Activated T-helper 1 cell treated with Interleukin-2 at 50 U/mL for 16 hours (primary cell): ENCODE measurements around the gene KCNQ2.

Experiments
- DNase-seq: peaks from one replicate; pipeline ENCODE4 v3.0.0-alpha.2; 2020; ENCODE audit warnings: low read depth

KCNQ2 gene

DNA sequence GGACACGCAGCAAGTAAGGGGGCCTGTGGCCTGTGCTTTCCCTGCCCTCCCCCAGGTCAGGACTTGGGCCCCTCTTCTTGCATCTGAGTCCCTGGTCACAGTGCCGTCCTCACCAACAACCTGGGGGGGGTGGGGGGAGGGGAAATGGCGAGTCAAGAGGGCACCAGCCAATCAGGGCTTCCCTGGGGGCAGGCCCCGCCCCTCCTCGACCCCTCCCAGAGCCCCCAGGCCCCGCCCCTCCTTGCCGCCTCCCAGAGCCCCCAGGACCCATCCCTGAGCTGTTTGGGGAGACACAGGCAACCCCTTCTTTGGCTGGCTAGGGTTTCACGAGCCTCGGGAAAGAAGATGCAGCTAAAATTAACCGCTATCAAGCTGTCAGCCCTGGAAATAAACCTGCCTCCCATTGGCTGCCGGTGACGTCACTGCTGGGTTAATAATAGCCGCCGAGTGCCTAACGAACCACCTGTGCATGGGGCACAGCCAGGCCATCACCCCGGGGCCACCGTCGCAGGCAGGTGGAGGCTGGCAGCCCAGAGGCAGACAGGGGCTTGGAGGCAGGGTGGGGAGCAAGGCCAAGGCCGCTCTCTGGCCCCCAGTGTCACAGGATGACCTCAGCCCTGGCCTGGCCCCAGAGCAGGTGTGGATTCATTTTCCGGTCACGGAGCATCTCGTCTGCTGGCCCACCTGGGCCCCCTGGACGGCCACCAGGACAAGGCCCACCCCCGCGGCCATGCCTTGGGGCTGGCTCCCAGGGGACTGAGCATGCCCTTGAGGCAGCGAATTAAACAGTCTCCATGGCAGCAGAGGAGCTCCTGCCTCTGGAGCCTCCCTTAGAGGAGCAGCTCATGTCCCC is 29.6 kb upstream of the KCNQ2 start:
- no peak for DNase-seq

DNA sequence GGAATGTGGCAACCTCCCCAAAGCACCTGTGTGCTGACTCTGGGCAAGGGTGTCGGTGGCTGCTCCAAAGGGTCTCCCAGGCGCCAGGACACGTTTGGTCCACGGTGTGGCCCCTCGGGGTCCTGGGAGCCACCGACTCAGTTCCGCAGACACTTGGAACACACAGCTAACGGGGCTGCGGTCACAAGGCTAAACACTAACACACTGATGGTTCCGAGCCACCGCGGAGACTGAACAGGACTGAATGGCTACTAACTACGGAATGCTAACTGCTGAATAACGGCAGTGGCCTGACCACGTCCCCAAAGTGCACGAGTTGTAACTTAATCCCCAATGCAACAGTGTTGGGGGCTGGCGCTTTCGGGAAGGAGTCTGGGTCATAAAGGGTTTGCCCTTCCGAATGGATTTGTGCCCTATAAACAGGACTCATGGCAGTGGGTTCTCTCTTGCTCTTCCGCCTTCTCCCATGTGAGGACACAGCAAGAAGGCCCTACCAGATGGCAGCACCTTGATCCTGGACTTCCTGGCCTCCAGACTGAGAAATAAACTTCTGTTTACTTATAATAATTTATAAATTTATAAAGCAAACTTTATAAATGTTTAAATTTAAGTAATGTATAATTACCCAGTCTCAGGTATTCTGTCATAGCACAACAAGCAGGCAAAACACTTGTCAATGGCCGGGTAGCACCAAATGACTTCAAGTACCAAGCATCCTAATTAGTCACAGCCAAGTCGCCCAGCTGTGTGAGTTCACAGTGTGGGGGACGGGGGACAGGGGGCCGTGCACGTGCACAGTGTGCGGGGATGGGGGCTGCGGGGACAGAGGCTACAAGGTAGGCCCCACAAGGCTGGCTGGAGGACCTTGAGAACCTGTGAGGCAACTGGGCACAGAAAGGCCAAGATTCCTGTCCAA is 28.7 kb upstream of the KCNQ2 start:
- DNase-seq = no peak

DNA sequence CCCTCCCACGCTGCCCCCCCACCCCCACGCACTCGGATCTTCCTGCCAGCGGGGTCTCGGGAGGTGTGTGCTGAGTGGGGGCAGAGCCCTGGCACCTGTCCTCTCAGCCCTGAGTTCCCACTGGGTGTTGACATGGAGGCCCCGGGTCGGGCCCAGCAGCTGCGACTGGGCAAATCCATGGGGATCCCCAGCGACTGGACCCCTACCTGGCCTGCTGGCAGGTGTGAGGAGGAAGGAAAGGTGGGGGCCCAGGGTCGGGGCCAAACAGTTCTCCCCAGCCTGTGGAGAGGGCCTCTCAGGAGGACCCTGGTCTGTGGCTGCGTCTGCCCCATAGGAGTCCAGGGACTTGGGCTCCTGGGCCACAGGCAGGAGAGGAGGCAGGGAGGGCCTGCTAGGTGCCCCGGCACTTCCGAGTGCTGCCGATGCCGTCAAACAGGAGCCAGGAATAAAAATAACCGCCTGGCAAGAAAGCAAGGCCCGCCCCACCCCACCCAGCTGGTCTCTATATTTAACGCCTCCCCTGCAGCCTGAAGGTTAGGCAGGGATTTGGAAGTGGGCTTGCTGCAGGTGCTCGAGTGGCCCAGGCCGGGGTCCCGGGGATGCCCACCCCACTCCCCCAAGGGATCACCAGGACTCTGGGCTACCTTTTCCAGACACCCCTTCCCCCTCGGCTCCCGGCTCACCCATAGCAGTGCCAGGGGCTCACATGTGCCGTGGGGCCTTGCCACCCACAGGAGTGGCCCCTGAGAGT is 27.9 kb upstream of the KCNQ2 start:
- no peak for DNase-seq

DNA sequence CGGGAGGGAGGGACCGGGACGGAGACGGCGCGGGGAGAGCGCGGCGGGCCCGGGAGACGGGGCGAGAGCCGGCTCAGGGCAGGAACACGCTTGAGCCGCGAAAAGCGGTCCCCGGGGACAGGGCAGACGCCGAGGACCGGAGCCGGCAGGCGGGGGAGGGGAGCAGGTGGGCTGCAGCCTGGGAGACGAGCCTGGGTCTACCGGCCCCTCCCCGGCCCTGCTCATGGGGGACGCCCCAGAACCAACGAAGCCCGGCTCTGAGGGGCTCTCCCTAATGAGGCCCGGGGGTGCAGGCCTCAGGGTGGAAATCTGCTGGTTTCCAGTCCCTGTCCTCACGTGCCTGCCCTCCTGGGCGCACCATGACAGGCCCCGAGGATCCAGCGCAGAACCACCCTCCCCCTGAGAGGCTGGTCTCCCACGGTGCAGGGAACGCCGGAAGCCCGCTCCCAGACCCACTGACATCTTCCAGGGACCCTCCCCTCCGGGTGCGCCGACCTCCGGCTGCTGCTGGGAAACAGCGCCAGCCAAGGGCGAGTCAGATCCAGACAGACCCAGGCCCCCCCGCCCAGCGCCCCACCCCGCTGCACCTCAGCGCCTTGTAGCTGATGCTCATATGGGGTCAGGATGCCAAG is 27.0 kb upstream of the KCNQ2 start:
- no peak for DNase-seq

DNA sequence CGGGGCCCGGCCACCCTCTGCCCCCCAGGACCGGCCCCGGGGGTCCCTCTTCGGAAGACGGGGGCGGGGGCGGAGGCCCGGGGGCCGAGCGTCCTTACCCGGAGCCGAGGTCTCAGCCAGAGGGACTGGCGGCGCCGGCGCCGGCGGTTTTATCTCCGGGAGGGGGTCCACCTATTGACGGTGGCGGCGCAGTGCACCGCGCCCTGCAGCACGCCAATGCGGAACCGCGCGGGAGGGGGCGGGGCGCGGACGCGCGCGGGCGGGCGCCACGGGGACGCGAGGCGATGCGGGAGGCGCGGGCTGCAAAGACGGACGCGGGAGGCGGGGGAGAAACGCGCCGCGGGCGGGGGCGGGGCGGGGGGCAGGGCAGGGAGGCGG is 26.5 kb upstream of the KCNQ2 start, which contains the start of gene EEF1A2:
TSS of gene EEF1A2 (minus strand) at position 124 of the 378 bp plus-strand sequence. CDS start 1,320 bp downstream, outside the sequence.
- DNase-seq = peak; percentile 45

DNA sequence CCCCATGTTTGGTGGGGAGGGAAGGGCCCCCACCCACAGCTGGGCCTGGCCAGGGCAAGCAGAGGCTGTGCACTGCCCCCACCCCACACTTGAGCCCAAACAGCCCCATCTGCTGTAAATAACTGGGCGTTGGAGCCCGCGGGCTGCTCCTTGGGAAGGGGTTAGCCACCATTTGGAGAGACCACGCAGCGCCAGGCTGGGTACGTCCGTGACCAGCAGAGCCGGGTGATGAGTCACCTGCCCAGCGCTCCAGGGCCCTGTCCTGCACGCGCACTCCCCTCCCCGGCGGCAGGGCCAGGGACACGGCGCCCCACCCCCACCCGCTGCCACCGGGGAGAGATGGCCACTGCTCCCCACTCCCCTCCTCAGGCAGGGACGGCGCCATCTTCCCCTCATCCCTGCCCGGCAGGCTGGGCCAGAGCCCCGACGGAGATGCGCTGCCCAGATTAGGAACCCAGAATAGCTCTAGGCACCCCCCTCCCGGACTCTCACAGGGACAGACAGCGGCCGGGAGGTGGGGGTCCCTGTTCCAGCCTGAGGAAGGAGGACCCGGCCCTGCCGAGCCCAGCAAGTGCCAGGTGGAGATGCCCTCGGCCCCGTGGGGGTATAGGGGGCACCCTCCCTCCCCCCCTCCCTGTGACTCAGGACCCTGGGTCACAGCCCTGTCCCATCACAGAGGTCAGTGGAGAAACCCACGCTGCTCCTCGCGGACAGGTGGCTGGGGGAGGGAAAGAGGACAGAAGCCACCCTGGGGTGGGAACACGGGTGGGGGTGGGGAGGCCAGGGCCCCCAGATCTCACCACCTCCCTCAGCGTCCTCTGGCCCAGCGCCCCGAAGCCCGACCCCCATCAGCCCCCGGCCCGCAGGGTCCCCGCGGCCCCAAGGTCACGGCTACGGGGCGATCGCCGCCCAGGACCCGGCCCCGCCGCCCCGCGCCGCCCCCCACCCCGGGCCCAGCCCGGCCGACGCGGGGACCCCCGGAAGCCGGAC is 25.8 kb upstream of the KCNQ2 start:
- no peak for DNase-seq

DNA sequence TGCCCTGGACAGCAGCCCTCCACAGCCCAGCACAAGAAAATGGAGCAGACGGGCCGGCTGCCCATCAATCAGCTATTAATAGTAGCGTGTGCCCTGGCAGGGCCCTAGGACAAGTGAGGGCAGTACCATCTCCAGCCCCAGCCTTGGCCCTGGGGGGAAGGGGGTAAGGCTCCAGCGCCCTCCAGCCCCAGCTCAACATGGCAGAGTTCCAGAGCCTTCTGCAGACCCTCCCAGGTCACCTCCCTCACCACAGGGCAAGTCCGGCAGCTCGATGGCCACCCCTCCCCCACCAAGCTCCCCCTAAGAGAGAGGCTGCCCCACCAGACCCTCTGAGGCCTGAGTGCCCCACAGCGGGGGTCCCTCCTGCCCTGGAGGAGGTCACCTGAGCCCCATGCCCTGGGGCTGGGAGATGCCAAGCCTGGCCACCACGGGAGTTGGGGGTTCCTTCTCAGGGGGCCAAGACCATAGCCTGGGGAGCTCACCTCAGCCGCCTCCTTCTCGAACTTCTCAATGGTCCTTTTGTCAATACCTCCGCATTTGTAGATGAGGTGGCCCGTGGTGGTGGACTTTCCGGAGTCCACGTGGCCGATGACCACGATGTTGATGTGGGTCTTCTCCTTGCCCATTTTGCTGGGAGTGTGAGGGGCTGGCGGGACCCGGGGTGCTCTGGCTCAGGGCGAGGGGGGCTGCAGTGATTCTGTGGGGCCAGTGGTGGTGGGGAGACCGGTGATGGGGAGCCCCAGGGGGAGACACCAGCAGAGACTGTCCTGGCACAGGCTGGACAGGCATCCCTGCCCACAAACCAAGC is 24.9 kb upstream of the KCNQ2 start:
- no peak for DNase-seq

DNA sequence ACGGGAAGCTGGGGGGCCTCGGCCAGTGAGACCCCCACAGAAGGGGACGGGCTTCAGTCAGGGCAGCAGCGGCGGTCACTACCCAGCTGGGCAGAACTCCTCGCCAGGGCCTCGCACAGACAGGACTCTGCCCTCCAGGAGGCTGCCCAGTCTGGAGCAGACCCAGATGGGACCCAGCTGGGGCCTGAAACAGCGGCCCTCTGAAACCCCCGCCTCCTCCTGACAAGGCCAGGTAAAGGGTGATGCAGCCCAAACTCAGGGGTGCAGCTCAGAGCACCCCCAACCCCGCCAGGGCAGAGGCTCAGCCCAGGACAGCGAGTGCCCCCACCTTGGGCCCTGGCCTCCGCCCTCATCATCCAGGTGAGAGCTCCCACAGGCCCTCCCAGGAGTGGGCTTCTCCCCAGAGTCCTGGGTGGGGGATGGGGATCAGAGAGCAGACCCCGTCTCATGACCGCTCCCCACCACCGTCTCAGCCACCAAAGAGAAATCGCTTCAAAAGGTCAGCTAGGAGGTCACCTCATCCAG is 24.2 kb upstream of the KCNQ2 start:
- DNase-seq = no peak

DNA sequence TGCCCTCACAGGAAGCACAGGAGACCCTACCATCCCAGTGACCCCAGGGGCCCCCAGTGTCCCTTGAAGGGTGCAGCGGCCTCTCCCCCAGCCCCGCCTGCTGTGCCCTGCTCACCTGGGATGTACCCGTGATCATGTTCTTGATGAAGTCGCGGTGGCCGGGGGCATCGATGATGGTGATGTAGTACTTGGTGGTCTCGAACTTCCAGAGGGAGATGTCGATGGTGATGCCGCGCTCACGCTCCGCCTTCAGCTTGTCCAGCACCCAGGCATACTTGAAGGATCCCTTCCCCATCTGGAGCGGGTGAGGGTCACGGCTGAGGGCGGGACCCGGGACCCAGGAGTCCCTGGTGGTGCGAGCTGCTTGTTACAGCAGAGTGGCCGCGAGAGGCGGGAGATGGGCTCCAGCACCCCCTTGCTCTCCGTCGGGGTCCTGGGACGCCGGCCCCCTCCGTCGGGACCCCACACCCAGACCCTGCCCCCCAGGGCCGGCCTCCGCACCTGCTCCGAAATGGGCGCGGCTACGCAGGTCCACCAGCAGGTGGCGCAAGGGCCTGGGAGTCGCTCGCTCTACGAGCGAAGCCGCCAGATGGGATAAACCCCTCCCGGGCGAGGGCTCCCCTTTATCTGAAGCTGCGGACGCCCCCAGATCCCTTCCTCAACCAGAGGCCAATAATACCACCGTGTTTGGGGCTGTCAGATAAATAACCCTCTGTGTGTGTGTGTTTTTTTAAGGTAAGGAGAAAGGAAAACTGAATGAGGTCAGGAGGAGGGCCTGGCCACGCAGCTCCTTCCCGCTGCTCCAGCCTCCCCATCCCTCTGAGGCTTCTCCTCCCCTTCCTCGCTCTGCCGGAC is 23.5 kb upstream of the KCNQ2 start:
- DNase-seq = peak; percentile 66

DNA sequence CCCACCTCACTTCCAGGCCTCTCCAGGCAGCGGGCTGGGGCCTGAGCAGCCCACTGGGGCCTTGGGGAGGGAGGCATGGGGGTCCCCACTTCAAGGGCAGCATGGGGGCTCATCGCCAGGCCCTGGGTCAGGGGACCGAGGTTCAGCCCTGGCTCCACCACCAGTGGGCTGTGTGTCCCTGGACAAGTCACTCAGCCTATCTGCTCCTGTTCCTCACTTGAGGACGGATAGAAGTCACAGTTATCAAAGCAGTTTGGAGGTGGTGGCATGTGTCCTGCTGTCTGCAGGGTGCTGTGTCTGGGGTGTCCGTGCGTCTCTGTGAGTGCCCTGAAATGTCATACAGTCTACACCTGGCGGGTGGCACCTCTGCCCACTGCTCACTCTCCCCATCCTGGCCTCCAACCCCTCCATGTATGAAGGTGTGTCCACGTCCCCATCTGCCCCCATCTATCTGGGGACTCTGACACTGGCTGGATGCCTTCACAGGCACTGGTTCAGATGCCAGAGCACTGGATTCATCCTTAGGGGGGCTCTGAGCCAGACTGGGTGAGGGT is 22.8 kb upstream of the KCNQ2 start:
- no peak for DNase-seq

DNA sequence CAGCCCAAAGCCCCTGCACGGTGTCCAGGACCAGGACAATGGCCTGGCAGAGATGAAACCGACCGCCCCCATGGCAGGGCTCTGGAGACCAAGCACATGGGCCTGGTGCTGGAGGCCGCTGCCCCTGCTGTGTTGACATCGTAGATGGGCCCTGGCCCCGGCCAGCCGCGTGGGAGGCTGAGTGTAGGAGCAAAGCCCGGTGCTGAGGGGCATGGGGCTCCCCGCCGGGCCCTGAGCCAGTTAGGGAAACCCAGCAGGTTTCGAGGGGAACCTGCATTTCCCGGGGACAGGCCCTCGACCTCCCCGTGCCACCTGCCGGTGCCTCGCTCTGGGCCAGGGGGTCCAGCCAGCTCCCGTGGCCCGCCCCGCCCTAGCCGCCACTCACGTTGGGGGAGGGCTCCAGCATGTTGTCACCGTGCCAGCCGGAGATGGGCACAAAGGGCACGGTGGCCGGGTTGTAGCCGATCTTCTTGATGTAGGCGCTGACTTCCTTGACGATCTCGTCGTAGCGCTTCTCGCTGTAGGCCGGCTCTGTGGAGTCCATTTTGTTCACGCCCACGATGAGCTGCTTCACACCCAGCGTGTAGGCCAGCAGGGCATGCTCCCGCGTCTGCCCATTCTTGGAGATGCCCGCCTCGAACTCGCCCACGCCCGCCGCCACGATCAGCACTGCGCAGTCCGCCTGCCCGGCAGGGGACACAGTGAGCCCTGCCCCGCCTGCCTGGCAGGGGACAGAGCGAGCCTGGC is 22.1 kb upstream of the KCNQ2 start:
- DNase-seq = no peak

DNA sequence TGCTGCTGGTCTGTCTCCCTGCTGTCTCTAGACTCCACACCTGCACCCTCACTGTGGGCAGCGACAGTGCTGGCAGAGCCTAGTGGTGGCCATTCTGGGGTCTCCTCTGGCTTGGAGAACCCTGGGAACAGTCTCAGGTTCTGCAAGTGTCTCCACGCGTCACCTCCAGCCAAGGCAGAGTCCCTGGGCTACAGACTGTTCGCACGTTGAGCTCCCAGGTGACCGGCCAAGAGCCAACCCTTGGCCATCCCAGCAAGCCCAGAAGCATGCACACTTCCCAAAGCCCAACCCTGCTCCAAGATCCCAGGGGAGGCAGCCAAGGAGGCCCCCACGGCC is 21.6 kb upstream of the KCNQ2 start:
- DNase-seq = no peak

DNA sequence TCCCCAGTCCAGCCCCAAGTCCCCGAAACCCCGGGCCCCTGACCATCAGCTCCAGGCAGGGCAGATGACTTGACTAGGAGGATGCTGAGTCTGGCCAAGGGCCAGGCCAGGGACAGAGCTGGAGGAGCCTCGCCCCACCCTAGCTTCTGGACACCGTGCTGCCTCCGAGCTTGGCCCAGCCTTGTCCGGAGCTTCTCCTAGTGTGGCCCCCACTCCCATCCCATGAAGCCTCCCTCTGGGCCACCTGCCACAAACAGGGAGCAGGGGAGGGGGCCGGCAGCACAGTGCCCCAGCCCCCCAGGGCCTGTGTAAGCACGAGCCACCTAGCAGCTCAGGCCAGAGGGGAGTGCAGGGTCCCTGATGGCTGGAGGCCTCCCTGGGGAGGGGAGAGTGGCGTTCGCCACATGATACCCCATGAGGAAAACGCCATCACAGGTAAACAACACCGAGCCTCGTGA is 21.1 kb upstream of the KCNQ2 start:
- DNase-seq = no peak

DNA sequence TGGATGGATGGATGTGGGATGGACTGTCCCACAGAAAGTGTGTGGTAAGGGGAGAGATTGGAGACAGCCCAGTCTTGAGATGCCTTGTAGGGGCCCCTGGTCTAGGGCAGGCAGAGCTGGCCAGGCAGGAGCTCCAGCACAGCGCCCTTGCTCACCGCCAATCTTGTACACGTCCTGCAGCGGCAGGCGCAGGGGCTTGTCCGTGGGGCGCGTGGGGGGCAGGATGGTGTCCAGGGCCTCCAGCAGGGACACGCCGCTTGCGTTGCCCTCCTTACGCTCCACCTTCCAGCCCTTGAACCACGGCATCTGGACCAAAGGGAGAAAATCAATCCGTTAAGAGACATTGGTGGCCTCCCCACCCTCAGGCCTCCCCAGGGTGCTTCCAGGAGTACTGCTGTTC is 20.5 kb upstream of the KCNQ2 start:
- no peak for DNase-seq

DNA sequence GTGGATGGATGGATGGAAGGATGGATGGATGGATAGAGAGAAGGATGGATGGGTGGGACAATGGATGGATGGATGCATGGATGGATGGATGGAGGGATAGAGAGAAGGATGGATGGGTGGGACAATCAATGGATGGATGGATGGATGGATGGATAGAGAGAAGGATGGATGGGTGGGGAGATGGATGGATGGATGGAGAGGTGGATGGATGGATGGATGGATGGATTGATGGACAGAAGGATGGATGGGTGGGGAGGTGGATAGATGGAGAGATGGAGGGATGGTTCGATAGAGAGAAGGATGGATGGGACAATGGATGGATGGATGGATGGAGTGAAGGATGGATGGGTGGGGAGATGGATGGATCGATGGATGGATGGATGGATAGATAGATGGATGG is 20.1 kb upstream of the KCNQ2 start:
- DNase-seq = no peak

DNA sequence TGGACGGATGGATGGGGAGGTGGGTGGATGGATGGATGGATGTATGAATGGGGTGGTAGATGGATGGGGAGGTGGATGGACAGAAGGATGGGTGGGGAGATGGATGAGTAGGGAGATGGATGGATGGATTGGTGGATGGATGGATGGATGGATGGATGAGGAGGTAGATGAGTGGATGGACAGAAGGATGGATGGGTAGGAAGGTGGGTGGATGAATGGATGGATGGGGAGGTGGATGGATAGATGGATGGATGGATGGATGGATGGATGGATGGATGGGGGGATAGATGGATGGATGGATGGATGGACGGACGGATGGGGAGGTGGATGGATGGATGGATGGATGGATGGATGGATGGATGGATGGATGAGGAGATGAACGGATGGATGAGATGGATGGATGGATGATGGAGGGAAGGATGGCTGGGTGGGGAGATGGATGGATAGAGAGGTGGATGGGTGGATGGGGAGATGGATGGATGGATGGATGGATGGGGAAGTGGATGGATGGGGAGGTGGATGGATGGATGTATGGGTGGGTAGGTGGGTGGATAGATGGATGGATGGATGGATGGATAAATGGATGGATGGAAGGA is 19.3 kb upstream of the KCNQ2 start:
- no peak for DNase-seq

DNA sequence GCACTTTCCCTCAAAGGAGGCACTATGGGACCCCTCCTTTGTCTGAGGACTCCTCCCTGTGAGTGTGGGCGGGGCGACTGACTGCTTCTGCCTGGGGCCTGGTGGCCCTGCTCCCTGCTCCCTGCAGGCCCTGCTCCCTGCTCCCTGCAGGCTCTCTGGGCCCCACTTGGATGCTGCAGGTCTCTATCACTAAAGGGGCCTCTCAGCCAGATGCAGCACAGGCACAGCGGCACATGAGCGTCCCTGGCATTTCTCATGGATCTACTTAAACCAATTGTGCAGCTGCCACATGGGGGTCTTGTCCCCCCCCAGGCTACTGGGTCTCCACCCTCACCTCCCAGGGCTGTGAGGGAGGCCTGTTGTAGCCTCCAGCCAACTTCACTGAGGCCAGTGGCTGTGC is 18.6 kb upstream of the KCNQ2 start:
- no peak for DNase-seq
